GM21723 (cell line): ENCODE data around the gene CAPN5.
A peak's percentile ranks its signal among the peaks of the same experiment; 100 is the strongest.

Experiments used
- ATAC-seq: cut with Tn5 transposase; IDR thresholded peaks from one replicate; pipeline ENCODE4 v1.9.1; 2021; ENCODE audit warnings: mild to moderate bottlenecking, moderate library complexity; ENCODE audit not compliant: unreplicated experiment

The CAPN5 gene

DNA sequence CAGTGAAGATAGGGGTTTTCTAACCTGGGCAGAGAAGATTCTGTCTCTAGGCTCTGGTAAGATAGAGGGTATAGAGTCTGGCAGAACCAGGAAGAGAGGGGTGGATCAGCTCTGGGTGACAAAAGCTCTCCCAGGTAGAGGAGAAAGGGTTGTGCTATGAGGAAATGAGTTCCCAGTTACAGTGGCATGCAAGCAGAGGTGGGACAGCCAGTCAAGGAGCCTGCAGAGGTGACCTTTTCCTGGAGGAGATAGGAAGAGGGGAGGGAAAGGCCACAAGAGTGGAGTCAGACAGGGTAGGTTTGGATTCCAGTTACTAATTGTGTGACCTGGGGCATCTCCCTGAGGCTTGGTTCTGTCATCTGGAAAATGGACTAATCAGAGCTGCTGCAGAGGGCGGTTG, 3.4 kb upstream of the CAPN5 start:
- no peak for ATAC-seq

DNA sequence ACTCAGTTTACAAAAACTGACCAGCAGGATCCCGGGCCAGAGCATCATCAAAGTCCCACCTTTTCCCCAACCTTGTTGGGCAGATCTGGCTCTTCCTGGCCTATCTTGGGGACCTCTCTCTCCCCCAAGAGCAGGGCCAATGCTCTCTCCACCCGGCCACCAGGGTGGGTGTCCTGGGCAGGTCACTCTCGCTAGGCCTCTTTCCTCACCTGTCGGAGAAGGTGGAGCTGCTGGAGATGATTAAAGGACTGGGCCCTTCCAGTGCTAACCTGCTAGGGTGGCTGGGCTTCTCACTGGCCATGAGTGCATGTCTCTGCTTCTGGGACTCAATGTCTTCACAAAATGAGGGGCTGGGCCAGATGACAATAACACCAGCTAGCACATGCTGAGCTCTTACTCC, 2.9 kb upstream of the CAPN5 start:
- no peak for ATAC-seq

GRCh38 chr11:77064648-77065217, 2.0 kb upstream of the CAPN5 start:
- ATAC-seq: no peak

DNA sequence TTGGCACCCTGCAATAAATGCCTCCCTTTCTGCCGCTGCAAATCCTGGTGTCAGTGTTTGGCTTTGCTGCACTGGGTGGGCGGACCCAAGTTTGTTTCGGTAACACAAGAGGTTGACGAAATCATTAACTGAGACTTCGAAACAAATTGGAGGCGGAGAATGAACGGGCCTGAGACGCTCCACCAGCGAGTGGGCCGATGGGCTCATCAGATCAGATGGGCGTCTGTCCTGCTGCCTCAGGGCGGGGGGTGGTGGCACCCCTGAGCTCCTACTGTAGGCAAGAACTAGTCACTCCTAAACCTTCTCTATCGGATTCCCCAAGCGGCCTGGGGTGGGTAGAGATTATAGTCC, 918 bp upstream of the CAPN5 start:
- peak; percentile 2 for ATAC-seq

GRCh38 chr11:77067861-77068443, 1.2 kb downstream of the CAPN5 start:
- ATAC-seq: no peak

DNA sequence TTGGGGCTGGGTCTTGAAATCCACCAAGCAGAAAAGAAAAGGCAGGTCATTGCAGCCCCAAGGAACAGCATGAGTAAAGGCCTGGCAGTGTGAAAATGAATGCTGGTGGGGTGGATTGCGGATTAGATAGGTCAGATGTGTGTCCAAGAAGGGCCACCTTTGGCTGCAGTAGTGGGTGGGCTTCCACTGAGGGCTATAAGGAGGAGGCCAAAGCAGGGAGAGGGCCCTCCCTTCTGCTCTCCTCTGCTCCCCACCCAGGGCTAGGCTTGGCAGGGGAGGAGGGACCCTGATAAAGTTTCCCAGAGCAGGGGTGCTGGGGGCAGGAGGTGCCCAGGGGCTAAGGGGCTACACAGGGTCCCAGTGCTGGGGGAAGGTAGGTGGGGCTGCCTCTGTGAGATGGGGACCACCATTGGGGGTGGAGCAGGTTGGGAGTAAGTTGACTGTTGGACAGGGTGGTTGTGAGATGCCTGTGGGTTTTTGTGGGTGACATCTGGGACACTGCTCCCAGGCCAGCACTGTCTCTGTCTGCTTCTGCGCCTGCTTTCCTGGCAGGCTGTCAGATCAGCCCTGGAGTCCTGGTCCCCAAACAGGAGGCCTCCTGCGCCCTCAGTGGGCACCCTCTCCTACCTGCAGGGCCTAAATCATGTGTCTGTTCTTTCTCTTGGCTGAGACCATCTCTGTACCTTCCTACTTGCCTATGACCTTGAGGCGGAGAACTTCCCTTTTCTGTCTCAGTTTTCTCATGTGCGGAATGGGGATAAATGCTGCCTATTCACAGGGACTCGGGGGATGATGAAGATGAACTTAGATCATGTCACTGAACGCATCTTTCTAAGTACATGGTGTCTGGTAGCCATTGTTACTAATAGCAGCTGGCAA, 1.9 kb downstream of the CAPN5 start:
- ATAC-seq: no peak

GRCh38 chr11:77069336-77069968, 2.7 kb downstream of the CAPN5 start:
- no peak for ATAC-seq

GRCh38 chr11:77069969-77070582, 3.3 kb downstream of the CAPN5 start:
- ATAC-seq: no peak

- ATAC-seq: no peak
Measured at GRCh38 chr11:77071077-77071476, 4.3 kb downstream of the CAPN5 start.

GRCh38 chr11:77071671-77072605, 5.2 kb downstream of the CAPN5 start:
- ATAC-seq: no peak

DNA sequence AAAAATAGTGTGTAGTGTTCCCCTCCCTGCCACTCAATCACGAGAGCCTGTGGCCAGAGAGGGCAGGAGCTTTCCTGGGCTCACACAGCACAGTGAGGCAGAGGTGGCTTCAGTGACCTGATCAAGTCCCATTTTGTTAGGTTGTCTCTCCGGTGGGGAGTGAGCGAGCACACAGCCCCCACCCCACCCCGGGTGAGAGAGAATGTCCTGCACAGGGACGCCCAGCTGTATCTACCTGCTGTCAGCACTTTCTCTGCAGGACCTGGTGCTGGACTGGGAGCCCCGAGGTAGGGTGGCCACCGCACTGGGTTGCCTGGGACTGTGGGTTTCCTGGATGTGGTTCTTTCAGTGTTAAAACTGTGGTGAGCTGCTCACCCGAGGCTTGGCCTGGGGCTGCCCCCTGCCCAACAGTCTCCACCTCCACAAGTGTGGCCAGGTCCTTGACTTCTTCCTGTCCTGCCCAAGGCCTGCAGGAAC, 6.1 kb downstream of the CAPN5 start:
- no peak for ATAC-seq

GRCh38 chr11:77073328-77074001, 6.7 kb downstream of the CAPN5 start:
- ATAC-seq: no peak

- ATAC-seq: no peak
Measured at GRCh38 chr11:77074205-77074604, 7.4 kb downstream of the CAPN5 start.

GRCh38 chr11:77074626-77075221, 8.0 kb downstream of the CAPN5 start:
- no peak for ATAC-seq

DNA sequence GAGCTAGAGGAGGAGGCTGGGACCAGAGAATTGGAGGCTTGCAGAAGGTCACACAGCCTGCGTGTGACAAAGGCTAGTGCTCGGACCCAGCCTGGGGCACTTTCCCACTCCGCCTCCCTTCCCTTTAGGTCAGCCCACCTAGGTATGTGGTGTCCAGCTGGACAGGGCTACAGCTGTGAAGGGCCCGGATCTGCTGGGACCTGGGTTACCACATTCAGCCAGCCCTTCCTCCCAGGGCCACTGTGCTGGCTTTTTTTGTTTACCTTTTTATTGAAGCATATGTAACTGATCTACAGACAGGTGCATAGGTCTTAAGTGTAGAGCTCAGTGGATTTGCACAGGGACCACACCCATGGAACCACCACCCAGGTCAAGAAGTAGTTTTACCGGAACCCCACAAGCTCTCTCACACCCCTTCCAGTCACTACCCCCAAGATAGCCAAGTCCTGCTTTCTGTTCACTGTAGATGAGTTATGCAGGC, 8.7 kb downstream of the CAPN5 start:
- ATAC-seq: no peak

GRCh38 chr11:77079666-77080065, 12.9 kb downstream of the CAPN5 start:
- no peak for ATAC-seq

- no peak for ATAC-seq
Measured at GRCh38 chr11:77080643-77081210, 14.0 kb downstream of the CAPN5 start.

GRCh38 chr11:77081381-77081851, 14.6 kb downstream of the CAPN5 start:
- no peak for ATAC-seq
